Hepatocyte (in vitro differentiated cells): ENCODE results near the gene C8B.

Source experiments
- EZH2 ChIP-seq: fragments of 200-600 bp; sonication (generic); IDR thresholded peaks from 2 replicates; pipeline ENCODE4 v1.6.1; 2016; ENCODE audit warnings: antibody characterized with exemption, mild to moderate bottlenecking, borderline replicate concordance
- EZH2phosphoT487 ChIP-seq: fragments of 200-600 bp; sonication (generic); IDR thresholded peaks from one replicate; pipeline ENCODE4 v1.6.1; 2018; ENCODE audit warnings: antibody characterized with exemption, mild to moderate bottlenecking, low read depth, moderate library complexity; ENCODE audit not compliant: unreplicated experiment, severe bottlenecking
- TF ChIP-seq, protein P1 (sequence below): fragments of 200-600 bp; sonication (generic); IDR thresholded peaks from 2 replicates; pipeline ENCODE4 v1.5.1; 2016; ENCODE audit warnings: antibody characterized with exemption, mild to moderate bottlenecking; ENCODE audit not compliant: poor library complexity

DNA sequence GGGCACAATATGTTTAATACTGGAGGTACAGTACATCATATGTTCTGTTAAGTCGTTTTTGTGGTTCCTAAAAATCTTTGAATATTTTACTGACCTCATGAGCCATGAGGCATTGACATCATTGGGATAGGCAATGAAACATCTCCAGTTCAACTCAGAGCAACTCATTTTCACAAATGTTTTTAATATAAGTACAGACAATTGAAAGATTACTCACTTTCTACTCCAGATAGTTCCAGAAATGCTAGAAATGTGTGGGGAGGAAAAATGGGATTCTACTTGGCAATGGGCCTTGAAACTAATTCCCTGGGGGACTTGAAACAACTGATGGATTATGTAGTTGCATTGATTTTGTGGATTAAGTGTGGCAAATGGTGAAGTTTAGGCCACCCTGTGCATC is 7.2 kb upstream of the C8B start:
- TF ChIP-seq, protein P1, sequence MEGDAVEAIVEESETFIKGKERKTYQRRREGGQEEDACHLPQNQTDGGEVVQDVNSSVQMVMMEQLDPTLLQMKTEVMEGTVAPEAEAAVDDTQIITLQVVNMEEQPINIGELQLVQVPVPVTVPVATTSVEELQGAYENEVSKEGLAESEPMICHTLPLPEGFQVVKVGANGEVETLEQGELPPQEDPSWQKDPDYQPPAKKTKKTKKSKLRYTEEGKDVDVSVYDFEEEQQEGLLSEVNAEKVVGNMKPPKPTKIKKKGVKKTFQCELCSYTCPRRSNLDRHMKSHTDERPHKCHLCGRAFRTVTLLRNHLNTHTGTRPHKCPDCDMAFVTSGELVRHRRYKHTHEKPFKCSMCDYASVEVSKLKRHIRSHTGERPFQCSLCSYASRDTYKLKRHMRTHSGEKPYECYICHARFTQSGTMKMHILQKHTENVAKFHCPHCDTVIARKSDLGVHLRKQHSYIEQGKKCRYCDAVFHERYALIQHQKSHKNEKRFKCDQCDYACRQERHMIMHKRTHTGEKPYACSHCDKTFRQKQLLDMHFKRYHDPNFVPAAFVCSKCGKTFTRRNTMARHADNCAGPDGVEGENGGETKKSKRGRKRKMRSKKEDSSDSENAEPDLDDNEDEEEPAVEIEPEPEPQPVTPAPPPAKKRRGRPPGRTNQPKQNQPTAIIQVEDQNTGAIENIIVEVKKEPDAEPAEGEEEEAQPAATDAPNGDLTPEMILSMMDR = no peak
- TF ChIP-seq EZH2 (no peak), EZH2phosphoT487 (no peak)
